Progenitor cell of endocrine pancreas (in vitro differentiated cells): ENCODE results near the gene CDH4. TPM values are rescaled to one million over a fixed set of nuclear protein-coding genes. Genes with fewer than 3 reads are reported as not detected.

ENCODE experiments used
- DNase-seq: peaks from one replicate; pipeline ENCODE4 v3.0.0; 2021; ENCODE audit warnings: low spot score; ENCODE audit not compliant: unreplicated experiment
- H3K27ac Mint-ChIP-seq: 2 replicates; pipeline ENCODE4 v1.8.0; 2021; ENCODE audit warnings: mild to moderate bottlenecking, moderate library complexity, mixed read lengths
- H3K27me3 Mint-ChIP-seq: 2 replicates; pipeline ENCODE4 v1.8.0; 2021; ENCODE audit warnings: mixed read lengths
- H3K36me3 Mint-ChIP-seq: 2 replicates; pipeline ENCODE4 v1.8.0; 2022; ENCODE audit warnings: mixed read lengths; ENCODE audit not compliant: insufficient read depth
- H3K4me1 Mint-ChIP-seq: 2 replicates; pipeline ENCODE4 v1.8.0; 2021; ENCODE audit warnings: low read depth, mixed read lengths
- H3K4me3 Mint-ChIP-seq: 2 replicates; pipeline ENCODE4 v1.8.0; 2021; ENCODE audit warnings: low read depth, mild to moderate bottlenecking, moderate library complexity, mixed read lengths
- H3K9me3 Mint-ChIP-seq: 2 replicates; pipeline ENCODE4 v1.8.0; 2021; ENCODE audit warnings: low read depth, mixed read lengths
- total RNA-seq: library from RNA; stranded (reverse); gene quantifications from 2 replicates; pipeline ENCODE4 v1.2.1, GENCODE V29; 2021
- TF ChIP-seq, protein P1 (sequence below): fragments of 200-600 bp; sonication (generic); IDR thresholded peaks from one replicate; pipeline ENCODE4 v1.5.0; 2021; ENCODE audit warnings: antibody characterized with exemption, mild to moderate bottlenecking; ENCODE audit not compliant: unreplicated experiment

Gene CDH4
- total RNA-seq, 1 donor from 2014 or later, result 0.43 TPM

DNA sequence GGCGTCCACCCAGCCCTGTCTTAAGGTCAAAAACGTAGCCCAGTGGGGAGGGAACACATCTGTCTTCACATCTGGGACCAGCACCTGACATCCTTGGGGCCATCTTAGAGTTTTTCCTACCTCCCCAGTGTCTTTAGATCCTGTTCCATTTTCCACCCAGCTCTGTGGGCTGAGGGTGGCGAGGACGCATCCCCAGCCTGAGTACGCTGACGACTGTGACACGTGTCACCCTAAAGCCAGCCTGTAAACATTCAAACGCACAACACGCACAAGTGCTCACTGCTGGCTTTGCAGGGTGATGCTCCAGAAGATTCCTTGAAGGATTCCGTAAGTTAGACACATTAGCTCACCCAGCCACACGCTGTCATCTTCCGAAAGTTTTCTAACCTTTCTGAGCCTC lies 597.8 kb downstream of the CDH4 start:
- H3K4me1 Mint-ChIP-seq, result no peaks in the 10 kb centered on the region
- TF ChIP-seq, protein P1, sequence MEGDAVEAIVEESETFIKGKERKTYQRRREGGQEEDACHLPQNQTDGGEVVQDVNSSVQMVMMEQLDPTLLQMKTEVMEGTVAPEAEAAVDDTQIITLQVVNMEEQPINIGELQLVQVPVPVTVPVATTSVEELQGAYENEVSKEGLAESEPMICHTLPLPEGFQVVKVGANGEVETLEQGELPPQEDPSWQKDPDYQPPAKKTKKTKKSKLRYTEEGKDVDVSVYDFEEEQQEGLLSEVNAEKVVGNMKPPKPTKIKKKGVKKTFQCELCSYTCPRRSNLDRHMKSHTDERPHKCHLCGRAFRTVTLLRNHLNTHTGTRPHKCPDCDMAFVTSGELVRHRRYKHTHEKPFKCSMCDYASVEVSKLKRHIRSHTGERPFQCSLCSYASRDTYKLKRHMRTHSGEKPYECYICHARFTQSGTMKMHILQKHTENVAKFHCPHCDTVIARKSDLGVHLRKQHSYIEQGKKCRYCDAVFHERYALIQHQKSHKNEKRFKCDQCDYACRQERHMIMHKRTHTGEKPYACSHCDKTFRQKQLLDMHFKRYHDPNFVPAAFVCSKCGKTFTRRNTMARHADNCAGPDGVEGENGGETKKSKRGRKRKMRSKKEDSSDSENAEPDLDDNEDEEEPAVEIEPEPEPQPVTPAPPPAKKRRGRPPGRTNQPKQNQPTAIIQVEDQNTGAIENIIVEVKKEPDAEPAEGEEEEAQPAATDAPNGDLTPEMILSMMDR, result no peak
- no peaks in the 10 kb centered on the region for H3K36me3 Mint-ChIP-seq
- no peak overlapping the region for H3K4me3 Mint-ChIP-seq
- H3K9me3 Mint-ChIP-seq, result no peaks in the 10 kb centered on the region
- H3K27ac Mint-ChIP-seq, result no peak overlapping the region
- H3K27me3 Mint-ChIP-seq, result no peaks in the 10 kb centered on the region
- no peak for DNase-seq

DNA sequence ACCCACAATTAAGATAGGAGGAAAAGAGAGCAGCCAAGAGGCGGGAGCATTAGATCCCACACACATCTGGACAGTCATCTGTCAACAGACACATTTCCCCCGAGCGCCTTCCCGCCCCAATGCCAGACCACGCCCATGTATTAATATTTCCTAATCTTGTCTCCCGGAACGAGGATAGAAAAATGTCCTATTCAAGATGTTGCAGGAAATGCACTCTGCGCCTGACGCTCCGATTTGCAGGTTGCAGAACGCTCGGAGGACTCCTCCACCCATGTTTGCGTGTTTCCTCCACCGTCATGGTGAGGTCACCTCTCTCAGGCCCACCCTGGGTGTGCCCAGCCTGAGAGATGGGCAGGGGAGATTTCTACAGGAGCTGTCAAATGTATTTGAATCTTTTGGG lies 598.4 kb downstream of the CDH4 start:
- no peaks in the 10 kb centered on the region for H3K27me3 Mint-ChIP-seq
- no peaks in the 10 kb centered on the region for H3K36me3 Mint-ChIP-seq
- no peaks in the 10 kb centered on the region for H3K9me3 Mint-ChIP-seq
- H3K4me3 Mint-ChIP-seq, result no peak overlapping the region
- TF ChIP-seq, protein P1, result no peak
- H3K4me1 Mint-ChIP-seq, result no peaks in the 10 kb centered on the region
- no peak for DNase-seq
- H3K27ac Mint-ChIP-seq, result no peak overlapping the region

DNA sequence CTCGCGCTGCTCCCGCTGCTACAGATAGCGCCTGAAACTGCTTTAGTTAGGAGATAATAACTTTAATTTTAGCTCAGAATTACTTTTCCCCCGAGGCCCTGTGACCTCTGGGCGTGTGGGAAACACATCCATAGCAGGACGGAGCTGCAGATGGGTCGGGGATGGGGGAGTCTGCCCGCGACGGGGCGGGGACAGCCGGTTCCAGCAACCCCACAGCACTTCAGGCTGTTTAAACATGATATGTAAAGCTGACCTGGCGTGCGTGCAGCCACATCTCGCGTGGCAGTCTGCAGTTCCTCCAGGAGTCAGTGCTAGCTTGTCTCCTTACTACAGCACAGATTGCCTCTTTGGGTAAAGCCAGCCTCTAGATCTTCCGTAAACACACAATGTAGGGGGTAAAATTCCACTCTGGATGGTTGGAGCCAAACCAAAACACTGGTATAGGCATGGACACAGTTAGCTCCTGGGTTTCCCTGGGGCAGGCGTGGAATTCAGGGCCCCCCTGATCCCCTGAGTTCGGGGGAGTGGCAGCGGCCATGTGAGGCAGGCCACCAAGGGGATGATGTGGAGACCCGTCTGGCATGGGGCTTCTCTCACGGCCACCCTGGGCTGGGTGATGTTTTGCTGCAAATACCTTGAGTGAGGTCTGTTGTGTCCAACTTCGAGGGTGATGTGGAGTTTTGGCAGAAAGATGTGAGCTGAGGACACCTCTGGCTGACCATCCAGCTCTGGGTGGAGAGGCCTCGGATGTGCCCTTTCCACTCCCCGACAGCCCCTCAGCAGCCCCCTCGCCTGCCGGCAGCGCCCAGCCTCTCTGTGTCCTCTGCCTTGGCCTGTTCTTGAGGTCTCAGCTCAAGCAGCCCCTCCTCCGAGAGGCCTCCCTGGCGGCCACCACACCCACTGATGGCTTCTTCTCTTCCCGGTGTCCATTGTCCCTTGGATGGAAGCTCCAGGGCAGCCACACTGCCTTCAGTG lies 599.2 kb downstream of the CDH4 start:
- no peak for DNase-seq
- TF ChIP-seq, protein P1, result no peak
- Mint-ChIP-seq H3K27ac (no peak overlapping the region), H3K9me3 (no peaks in the 10 kb centered on the region), H3K4me1 (no peaks in the 10 kb centered on the region), H3K4me3 (no peak overlapping the region), H3K36me3 (no peaks in the 10 kb centered on the region), H3K27me3 (no peaks in the 10 kb centered on the region)

DNA sequence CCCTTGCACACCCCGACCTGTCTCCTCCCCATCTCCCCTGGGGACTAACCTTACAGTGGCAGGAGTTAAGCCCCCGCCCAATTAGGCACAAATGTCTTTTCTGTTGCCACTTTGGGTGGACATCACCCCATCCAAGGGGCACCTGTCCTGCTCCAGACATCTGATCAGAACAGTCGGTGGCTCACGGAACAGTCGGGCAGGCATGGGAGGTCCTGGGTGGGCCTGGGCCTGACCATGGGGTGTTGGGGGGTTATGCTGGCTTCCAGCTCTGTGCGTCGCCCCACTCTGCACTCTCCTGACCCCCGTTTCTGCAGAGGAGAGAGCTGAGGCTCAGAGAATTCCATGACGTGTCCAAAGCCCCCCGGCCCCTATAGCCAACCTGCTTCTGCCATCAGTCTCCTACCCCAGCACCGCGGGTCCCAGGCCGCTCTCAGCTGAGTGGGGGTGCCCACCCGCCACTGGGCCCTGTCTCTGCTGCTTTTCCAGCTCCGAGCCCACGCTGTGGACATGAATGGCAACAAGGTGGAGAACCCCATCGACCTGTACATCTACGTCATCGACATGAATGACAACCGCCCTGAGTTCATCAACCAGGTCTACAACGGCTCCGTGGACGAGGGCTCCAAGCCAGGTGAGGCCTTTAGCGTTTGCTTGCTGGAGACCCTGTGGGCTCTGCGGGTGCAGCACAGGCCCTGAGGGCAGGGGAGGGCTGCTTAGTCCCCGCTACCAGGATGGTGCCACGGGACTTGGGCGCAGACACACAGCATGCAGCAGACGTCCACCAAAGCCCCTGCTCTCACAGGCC lies 600.4 kb downstream of the CDH4 start:
- DNase-seq, result no peak
- Mint-ChIP-seq H3K4me3 (no peak overlapping the region), H3K36me3 (no peaks in the 10 kb centered on the region), H3K27me3 (no peaks in the 10 kb centered on the region), H3K4me1 (no peaks in the 10 kb centered on the region), H3K27ac (no peak overlapping the region), H3K9me3 (no peaks in the 10 kb centered on the region)
- TF ChIP-seq, protein P1, result no peak
